ENCODE measurements around the gene HOMER2.
"Not testable (repeated sequence)": the region's sequence is repeated elsewhere in the genome, so short reads cannot be mapped to it uniquely, and the experiment has no call there.

HOMER2 gene

GRCh38 chr15:82895983-82896382 is 56.5 kb downstream of the HOMER2 start:
- DNase-seq (ENCODE audit: low read depth, low spot score) = no peak

GRCh38 chr15:82894971-82895520 is 57.5 kb downstream of the HOMER2 start:
- DNase-seq (ENCODE audit: low read depth, low spot score) = no peak

DNA sequence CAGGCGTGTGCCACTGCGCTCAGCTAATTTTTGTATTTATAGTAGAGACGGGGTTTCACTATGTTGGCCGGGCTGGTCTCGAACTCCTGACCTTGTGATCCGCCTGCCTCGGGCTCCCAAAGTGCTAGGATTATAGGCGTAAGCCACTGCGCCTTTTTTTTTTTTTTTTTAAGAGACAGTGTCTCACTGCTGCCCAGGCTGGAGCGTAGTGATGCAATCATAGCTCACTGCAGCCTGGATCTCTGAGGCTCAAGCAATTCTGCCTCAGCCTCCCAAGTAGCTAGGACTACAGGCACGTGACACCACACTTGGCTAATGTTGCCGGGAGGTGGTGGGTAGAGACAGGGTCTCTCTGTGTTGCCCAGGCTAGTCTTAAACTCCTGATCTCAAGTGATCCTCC is 59.0 kb downstream of the HOMER2 start:
- DNase-seq (ENCODE audit: low read depth, low spot score) = not testable (repeated sequence)

DNA sequence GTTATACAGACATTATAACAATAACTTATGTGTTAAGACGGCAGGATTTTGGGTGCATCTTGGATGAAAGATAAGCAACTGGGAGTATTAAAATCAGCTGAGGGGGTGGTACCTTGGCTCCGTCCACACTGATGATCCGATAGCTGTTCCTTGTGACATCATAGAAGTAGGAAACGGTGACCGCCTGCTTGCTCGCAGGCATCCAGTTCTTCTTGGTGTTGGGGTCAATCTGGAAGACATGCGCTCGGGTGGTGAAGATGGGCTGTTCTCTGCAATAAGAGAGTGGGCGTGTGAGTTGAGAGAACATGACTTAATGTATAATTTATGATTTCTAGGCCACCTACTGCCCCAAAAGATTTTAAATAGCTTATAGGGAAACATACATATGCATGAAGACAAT is 59.9 kb downstream of the HOMER2 start:
- DNase-seq (ENCODE audit: low read depth, low spot score) = no peak

DNA sequence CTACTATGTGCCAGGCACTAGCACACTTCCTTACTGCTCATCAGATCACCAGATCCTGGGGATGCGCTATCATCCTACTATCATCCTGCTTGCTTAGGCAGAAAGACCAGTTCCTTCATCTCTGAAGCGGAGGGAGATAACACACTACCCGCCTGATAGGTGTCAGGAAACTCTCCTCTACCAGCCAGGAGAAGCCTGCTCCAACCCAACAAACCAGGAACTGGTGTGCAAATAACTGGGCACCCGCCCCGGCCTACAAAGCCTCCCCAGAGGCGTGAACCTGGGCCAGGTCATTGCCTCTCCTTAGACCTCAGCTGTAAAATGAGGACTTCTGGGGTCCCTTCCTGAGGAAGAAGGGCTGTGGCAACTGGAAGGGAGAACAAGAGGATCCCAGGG is 61.5 kb downstream of the HOMER2 start:
- no peak for DNase-seq (ENCODE audit: low read depth, low spot score)

DNA sequence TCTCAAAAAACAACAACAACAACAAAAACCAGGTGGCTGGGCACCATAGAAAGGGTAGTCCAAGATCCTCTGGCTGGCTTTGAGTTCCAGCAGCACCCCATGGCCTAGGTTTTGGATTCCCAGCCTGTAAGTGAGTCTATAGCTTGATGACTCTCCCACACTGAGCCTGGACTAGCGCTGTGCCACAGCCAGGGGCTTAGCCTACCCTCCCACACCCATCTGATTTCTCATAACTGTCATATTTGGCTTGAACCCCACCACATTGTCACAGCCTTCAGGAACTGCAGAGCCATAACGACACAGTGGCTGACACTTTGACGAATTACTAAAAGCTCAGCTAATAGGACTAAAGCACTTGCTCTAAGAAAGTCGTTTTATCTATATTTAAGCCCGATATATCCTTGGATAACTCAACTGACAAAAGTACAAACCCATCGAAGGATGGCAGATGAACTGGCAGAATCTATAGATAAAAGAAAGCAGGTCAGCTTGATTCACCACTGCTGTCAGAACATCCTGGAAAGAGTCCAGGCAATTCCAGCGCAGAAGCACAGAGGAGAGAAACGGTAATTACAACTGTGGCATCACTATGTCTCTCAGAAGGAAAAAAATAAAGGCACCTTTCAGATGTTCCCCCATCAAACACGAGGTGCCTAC is 62.1 kb downstream of the HOMER2 start:
- no peak for DNase-seq (ENCODE audit: low read depth, low spot score)

DNA sequence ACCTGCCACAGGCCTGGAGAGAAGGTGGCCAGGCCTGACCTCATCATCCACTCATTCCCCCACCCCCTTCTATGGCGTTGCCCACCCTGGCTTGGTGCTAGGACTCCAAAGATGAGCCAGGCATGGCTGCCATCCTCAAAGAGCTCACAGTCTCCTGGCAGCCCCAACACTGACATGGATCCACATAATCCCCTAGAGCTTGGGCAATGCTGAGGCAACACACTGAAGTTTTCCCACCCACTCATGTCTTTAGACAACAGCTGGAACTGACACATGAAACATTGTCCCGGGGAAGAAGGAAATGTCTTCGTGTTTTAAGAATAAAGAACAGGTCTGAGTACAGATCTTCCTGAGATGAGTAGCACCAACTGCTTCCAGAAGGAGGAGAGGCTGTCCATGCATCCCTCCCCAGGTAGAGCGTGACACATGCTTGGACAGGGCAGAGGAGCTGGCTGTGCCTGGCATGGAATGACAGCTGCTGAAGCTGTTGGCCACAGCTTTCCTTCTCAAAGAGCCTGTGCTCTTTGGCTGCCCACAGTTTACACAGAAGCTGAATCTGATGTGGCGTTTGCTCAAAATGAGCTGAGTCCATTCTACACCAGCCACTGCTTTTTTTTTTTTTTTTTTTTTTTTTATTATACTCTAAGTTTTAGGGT is 70.1 kb downstream of the HOMER2 start:
- no peak for DNase-seq (ENCODE audit: low read depth, low spot score)

- no peak for DNase-seq (ENCODE audit: low read depth, low spot score)
Observed at GRCh38 chr15:82881747-82882146, 70.8 kb downstream of the HOMER2 start.

DNA sequence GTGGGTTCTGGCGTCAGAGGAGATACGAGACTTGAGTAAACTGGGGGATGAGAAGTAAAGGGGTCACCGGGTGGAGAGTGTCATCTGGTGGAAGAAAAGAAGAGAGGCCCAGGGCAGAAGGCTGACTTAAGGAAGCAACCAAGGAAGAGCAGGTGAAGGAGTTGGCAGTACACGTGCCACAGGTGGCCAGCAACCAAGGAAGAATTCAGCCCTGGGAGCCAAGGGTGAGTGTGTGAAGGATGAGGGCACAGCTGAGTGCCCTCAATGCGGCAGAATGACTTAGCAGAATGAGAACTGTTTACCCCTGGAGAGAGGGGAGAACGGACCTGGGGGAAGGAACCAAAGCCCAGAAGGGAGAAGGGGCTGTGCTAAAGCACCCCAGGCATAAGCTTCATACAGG is 71.8 kb downstream of the HOMER2 start:
- no peak for DNase-seq (ENCODE audit: low read depth, low spot score)

DNA sequence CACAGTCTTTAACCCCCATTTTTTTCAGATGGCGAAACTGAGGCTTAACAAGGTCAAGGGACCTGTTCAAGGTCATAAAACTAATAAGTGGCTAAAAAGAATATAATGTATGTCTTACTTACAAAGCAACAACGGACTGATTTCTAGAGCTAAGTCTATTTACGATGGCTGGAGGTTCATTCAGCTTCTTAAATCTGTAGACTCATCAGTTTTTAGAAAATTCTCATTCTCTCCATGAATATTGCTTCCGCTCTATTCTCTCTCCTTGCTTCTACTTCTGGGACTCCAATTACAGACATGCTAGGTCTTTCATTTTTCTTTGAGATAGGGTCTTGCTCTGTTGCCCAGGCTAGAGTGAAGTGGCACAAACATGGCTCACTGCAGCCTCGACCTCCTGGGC is 74.2 kb downstream of the HOMER2 start:
- no peak for DNase-seq (ENCODE audit: low read depth, low spot score)

GRCh38 chr15:82877825-82878224 is 74.7 kb downstream of the HOMER2 start:
- DNase-seq (ENCODE audit: low read depth, low spot score) = no peak

DNA sequence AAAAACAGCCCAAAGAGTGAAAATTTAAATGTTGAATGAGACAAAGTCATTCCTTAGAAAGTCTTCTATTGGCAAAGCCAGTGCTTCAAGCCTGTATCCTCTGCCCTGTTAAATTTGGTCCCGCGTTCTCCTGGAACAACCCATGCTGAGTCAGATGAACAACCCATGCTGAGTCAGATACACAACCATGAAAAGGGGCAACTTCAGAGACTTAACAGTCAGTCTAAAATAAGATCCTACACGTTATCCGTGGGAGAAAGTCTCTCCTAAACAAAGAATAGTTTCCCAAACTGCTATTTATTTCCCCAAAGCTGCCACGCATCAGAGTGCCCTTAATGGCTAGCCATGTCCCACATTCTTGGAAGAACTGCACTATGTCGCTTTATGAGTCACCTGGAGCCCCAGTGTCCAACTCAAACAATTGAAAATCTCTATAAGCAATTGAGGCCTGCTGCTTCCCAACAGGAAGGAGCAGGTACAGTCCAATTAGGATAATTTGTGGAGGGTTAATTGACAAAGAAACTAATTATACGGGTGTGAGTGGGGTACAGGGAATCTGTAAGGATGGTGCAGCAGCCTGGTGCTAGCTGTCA is 77.0 kb downstream of the HOMER2 start:
- no peak for DNase-seq (ENCODE audit: low read depth, low spot score)

DNA sequence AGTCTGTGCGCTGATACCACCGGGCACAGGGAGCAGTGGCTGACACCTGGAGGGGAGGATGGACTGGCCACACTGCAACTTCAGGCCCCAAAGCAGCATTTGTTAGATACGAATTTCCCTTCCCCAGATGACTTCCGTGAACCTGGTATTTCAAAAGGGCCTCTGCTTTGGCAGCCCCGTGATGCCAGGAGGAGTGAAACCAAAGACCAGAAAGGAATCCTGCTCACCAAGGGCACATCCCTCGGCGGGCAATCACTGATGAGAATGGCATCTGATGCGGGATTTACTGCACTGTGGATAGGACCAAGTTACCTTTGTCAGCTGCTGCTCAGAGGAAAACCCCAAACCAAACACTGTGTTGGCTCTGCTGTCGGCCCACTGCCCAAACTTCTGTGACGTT is 77.6 kb downstream of the HOMER2 start:
- DNase-seq (ENCODE audit: low read depth, low spot score) = no peak

DNA sequence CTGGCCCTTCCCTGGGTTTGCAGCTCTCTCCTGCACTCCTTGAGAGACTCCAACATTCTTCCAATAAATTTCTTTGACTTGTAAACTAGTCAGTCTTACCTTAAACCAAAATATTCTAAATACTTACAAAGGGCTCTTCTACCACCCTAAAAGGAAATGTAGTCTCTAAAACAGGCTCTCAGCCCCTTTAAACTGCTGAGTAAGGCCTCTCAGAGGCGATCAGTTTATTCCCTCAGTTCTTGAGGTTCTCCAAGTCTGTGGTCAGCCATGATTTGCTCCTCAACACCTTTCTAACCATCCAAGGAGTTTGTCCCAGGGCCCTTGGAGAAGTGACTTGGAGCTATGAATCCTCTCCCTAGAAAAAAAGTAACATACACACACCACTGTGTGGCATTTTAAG is 78.3 kb downstream of the HOMER2 start:
- DNase-seq (ENCODE audit: low read depth, low spot score) = no peak

DNA sequence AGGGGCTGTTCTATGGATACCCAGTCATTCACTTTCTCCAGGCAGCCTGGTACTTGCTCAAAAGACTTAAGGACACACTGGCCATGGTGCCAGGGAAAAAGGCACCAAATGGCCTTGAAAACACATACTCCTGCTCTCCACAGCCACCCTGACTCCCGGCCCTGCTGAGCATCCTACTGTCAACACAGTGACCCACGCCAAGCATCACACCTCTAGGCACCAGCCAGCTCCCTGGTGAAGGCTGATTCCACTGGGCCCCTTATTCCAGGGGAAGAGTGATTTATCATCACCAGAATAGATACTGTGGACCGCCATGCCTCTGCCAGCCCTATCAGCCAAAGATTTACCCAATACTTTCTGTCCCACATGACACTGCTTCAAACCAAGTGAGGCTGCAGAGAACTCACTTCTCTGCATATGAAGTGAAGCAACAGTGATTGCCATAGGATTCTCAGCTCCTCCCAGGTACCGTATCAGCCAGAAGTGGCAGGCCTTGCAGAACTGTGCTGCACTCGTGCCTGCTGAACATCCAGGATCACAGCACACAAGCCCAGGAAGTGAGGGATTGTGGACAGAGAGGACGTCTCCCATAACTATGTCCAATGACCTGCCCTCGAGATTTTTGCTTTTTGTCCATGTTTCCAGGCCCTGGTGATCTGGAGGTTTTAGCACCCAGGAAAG is 79.4 kb downstream of the HOMER2 start:
- DNase-seq (ENCODE audit: low read depth, low spot score) = no peak

- no peak for DNase-seq (ENCODE audit: low read depth, low spot score)
Observed at GRCh38 chr15:82871832-82872484, 80.6 kb downstream of the HOMER2 start.

- no peak for DNase-seq (ENCODE audit: low read depth, low spot score)
Observed at GRCh38 chr15:82871358-82871757, 81.2 kb downstream of the HOMER2 start.

DNA sequence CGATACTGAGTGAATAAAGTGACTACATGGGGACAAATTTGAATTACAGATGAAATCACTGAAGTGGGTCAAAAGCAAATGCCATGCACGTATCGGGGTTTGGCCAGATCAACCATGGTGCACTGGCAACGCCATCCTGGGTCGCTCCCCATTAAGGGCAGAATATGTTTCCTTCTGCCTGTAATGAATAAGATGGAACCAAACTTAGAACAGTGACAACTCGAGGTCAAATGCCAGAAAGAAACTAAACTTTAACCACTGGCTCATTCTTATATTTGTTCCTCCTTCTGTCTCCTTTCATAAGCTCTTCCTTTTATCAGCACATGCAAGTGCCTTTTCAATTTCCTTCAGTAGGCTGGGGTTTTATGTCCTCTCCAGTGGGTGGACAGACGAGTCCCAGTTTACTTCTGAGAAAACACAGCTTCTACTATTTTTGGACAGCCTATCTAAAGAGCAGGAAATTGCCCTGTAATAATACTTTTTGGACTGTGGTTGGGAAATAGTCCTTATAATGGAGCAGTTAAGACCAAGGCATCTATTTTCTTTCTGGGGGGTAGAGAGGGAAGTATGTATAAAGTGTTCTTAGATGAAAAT is 81.7 kb downstream of the HOMER2 start:
- DNase-seq (ENCODE audit: low read depth, low spot score) = no peak

DNA sequence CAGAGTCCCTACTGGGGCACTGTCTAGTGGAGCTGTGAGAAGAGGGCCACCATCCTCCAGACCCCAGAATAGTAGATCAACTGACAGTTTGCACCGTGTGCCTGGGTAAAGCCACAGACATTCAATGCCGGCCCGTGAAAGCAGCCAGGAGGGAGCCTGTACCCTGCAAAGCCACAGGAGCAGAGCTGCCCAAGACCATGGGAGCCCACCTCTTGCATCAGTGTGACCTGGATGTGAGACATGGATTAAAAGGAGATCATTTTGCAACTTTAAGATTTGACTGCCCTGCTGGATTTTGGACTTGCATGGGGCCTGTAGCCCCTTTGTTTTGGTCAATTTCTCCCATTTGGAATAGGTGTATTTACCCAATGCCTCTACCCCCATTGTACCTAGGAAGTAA is 86.5 kb downstream of the HOMER2 start:
- not testable (repeated sequence) for DNase-seq (ENCODE audit: low read depth, low spot score)

- DNase-seq (ENCODE audit: low read depth, low spot score) = not testable (repeated sequence)
Observed at GRCh38 chr15:82865581-82865980, 86.9 kb downstream of the HOMER2 start.

GRCh38 chr15:82864967-82865366 is 87.6 kb downstream of the HOMER2 start:
- no peak for DNase-seq (ENCODE audit: low read depth, low spot score)

Measured in activated naive CD8-positive, alpha-beta T cell treated with anti-CD3 and anti-CD28 coated beads, Interleukin-2, amount 50 U/mL, for 16 hours (primary cell).